Measurements from ENCODE around the gene PGF.
"Not testable (repeated sequence)": the region's sequence is repeated elsewhere in the genome, so short reads cannot be mapped to it uniquely, and the experiment has no call there.

PGF gene

DNA sequence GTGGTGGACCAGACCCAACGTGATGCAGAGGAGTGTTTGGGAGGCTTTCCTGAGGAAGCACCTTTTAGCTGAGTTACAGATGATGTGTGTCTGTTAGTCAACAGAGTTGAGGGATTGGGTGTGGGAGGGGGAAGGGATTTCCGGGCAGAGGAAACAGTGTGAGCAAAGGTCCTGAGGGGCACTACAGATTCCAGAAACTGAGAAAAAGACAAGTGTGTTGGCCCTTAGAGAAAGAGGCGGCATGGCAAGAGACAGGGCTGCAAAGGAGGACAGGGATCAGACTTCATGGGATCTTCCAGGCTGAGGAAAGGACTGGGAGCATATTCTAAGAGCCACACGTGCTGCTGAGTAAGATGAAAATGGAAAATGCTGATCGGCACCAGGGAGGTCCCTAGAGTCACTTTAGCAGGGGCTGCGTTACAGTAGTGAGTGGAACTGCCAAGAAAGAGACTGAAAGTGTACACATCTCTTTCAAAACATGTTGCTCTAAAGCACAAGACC, 22.9 kb downstream of the PGF start:
- TF ChIP-seq ZFX (IDR thresholded peaks at IDR 0.05; ENCODE audit: borderline replicate concordance), result no peak
- TF ChIP-seq, protein P1, sequence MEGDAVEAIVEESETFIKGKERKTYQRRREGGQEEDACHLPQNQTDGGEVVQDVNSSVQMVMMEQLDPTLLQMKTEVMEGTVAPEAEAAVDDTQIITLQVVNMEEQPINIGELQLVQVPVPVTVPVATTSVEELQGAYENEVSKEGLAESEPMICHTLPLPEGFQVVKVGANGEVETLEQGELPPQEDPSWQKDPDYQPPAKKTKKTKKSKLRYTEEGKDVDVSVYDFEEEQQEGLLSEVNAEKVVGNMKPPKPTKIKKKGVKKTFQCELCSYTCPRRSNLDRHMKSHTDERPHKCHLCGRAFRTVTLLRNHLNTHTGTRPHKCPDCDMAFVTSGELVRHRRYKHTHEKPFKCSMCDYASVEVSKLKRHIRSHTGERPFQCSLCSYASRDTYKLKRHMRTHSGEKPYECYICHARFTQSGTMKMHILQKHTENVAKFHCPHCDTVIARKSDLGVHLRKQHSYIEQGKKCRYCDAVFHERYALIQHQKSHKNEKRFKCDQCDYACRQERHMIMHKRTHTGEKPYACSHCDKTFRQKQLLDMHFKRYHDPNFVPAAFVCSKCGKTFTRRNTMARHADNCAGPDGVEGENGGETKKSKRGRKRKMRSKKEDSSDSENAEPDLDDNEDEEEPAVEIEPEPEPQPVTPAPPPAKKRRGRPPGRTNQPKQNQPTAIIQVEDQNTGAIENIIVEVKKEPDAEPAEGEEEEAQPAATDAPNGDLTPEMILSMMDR (IDR thresholded peaks at IDR 0.05), result no peak
- H3K27ac ChIP-seq, result no peak overlapping the region

DNA sequence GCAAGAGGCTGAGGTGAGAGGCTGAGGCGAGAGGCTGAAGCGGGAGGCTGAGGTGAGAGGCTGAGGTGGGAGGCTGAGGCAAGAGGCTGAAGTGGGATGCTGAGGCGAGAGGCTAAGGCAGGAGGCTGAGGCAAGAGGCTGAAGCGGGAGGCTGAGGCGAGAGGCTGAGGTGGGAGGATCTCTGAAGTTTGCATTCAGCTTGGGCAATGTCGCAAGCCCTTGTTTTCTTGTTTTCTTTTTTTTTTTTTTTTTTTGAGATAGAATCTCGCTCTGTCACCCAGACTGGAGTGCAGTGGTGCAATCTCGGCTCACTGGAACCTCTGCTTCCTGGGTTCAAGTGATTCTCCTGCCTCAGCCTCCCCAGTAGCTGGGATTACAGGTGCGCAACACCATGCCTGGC, 23.7 kb downstream of the PGF start:
- not testable (repeated sequence) for H3K27ac ChIP-seq

DNA sequence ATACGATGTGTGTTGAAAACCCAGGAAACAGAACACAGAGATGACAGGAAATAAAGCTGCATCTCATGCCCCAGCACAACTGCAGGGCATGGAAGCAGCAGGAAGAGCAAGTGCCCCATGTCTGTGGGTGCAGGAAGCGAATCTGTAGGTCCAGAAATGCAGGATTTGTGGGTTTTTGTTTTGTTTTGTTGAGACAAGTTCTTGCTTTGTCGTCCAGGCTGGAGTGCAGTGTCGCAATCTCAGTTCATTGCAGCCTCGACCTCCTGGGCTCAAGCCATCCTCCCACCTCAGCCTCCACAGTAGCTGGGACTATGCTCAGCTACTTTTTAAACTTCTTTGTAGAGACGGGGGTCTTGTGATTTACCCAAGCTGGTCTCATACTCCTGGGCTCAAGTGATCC, 26.2 kb downstream of the PGF start:
- TF ChIP-seq ZFX (IDR thresholded peaks at IDR 0.05; ENCODE audit: borderline replicate concordance), result no peak
- TF ChIP-seq, protein P1 (IDR thresholded peaks at IDR 0.05), result no peak
- H3K27ac ChIP-seq, result no peak overlapping the region

DNA sequence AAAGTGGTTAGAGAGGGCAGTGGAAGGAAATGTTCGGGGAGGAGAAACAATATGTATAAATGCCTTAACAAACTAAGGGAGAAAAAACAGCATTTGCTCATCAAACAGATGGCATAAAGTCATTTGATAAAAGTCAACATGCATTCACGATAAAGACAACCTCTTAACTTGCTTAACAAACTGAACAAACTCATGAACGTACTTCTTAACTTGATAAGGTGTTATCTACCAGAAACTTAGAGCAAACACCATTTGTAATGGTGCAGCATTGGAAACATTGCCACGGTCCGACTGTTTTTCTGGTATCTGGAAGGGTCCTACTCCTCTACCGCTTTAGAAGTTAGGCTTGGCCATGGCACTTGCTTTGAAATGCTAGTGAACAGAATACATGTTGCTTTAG, 28.2 kb downstream of the PGF start:
- TF ChIP-seq, protein P1 (IDR thresholded peaks at IDR 0.05), result no peak
- TF ChIP-seq ZFX (IDR thresholded peaks at IDR 0.05; ENCODE audit: borderline replicate concordance), result no peak
- H3K27ac ChIP-seq, result no peak overlapping the region

DNA sequence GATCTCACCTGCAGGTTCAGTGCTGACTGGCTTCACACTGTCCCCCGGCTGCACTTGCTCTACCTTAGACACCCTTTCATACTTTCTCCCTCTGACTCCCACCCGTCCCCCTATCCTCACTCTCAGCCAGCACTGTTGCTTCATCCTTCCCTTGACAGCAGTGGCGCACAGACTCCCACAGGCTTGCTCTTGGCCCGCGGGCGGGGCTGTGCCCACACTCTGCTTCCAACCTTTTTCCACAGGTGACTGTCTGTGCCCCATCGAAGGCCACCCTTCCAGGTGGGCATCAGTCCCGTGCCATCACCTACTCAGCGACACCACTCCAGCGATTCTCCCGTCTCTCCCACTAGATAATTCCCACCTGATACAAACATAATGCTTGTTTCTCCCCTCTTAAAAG, 31.3 kb downstream of the PGF start:
- TF ChIP-seq, protein P1 (IDR thresholded peaks at IDR 0.05), result no peak
- TF ChIP-seq ZFX (IDR thresholded peaks at IDR 0.05; ENCODE audit: borderline replicate concordance), result no peak
- H3K27ac ChIP-seq, result no peak overlapping the region

DNA sequence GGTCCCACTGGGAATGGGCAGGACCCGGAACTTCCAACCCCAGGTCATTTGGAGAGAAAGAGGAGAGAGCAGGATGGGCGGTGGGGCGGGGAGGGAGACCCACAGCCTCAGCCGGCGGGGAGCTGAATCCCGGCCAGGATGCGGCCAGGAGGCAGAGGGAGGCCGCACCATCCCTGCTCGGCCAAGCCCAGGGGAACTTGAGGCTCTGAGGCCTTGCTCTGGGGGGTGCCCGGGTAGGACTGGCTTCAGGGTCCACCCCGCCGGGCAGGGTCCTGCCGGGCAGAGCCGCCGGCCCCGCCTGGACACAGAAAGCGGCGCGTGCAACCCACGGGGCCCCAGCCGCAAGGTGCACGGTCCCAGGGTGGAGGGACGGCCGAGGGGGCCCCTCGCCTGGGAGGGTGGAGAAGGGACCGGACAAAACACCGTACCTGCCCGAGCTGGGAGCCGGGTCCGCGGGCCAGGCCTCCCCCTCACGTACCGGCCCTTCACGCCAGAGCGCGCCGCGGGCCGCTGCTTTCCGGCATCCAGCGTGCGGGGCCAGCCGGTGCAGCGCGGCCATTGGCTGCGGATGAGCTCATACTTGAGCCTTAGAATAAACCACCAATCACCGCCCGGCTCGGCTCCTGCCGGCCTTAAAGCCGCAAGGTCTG, 32.5 kb downstream of the PGF start, which contains the start of gene RPS6KL1:
Gene RPS6KL1, minus strand, starts transcription at position 509 of the 650 bp plus-strand sequence. CDS start 1,719 bp downstream, outside the sequence.
- H3K27ac ChIP-seq, result no peak within 1 kb of the TSS
- TF ChIP-seq, protein P1 (IDR thresholded peaks at IDR 0.05), result no peak
- TF ChIP-seq ZFX (IDR thresholded peaks at IDR 0.05; ENCODE audit: borderline replicate concordance), result no peak

DNA sequence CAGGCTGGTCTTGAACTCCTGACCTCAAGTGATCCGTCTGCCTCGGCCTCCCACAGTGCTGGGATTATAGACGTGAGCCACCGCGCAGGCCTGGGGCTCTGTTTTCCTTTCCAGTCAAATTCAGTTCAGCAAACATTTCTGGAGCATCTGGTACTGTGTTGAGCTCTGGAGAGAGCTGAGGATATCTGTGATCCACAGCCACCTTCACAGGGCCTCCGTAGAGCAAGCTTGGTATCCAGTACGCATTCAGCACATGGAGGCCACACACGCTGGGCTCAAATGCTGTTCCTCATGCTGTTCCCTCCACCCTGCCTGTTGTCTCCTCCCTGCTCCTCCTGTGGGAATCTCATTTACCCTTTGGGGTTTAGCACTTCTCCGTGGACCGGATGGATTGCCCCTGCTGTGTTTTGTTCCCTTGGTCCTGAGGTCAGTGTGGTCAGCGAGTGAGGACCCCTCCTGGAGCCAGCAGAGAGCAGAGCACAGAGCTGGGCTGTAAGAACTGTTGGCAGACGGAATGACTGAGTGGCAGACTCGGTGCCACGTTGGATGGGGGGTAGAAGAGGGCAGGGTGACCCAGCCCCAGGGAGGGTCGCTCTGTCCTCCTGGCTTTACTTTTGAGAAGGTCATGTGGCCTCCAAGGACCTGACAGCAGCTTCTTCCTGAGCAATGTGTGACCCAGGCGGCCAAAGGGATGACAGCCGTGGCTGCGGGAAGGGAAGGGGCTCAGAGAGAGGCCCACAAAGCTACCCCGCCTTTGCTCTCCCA, 33.2 kb downstream of the PGF start:
- H3K27ac ChIP-seq, result no peak overlapping the region
- TF ChIP-seq ZFX (IDR thresholded peaks at IDR 0.05; ENCODE audit: borderline replicate concordance), result no peak
- TF ChIP-seq, protein P1 (IDR thresholded peaks at IDR 0.05), result no peak
